Cardiac muscle cell (in vitro differentiated cells and primary cell): ENCODE data around the gene FRAS1. TPM values are rescaled to one million over a fixed set of nuclear protein-coding genes. Genes with fewer than 3 reads are reported as not detected.
A peak's percentile ranks its signal among the peaks of the same experiment; 100 is the strongest.

Experiments
- DNase-seq, 2 donors: peaks; one replicate each; pipeline versions ENCODE4 v3.0.0 to v3.0.0-alpha.2; 2010 to 2017; ENCODE audit warnings: low read depth in 1 of 2, low spot score in 1 of 2
- H3K27ac ChIP-seq: fragments of 200-600 bp; sonication (generic); 2 replicates; pipeline ENCODE4 v1.5.1; 2016
- H3K27me3 ChIP-seq: fragments of 200-600 bp; sonication (generic); 2 replicates; pipeline ENCODE4 v1.6.0; 2016; ENCODE audit warnings: control low read depth
- H3K36me3 ChIP-seq: fragments of 200-600 bp; sonication (generic); 2 replicates; pipeline ENCODE4 v1.5.1; 2016; ENCODE audit warnings: control low read depth
- H3K4me1 ChIP-seq: fragments of 200-600 bp; sonication (generic); 2 replicates; pipeline ENCODE4 v1.8.1; 2017; ENCODE audit warnings: low read depth, mild to moderate bottlenecking, mixed run types
- H3K4me3 ChIP-seq: fragments of 200-600 bp; sonication (generic); 2 replicates; pipeline ENCODE4 v1.5.1; 2016; ENCODE audit warnings: mild to moderate bottlenecking
- H3K9me3 ChIP-seq: fragments of 200-600 bp; sonication (generic); 2 replicates; pipeline ENCODE4 v1.5.1; 2017; ENCODE audit warnings: low read depth, mild to moderate bottlenecking, control low read depth
- CTCF ChIP-seq: IDR thresholded peaks from 2 replicates; pipeline ENCODE4 v1.5.1; 2012; ENCODE audit warnings: low read depth, mild to moderate bottlenecking, low read length
- polyA plus RNA-seq: library from polyadenylated mRNA; unstranded; fragments of >200 nt; fragmentation: Nextera tagmentation; extraction: Ambion mirVana; gene quantifications from 2 replicates; pipeline ENCODE4 v1.2.1, GENCODE V29; 2016
- total RNA-seq: library from RNA; depleted of rRNA; stranded (reverse); fragments of >200 nt; gene quantifications from 2 replicates; pipeline ENCODE4 v1.2.3, GENCODE V29; 2016

FRAS1 gene
- total and polyA plus RNA-seq, 2 experiments from 2014 or later: 4.4 to 20.4 TPM

GRCh38 chr4:78095081-78095480 is 38.0 kb downstream of the FRAS1 start:
- no peak overlapping the region for H3K27ac ChIP-seq
- no peak overlapping the region for H3K4me3 ChIP-seq
- H3K9me3 ChIP-seq: no peaks in the 10 kb centered on the region
- H3K36me3 ChIP-seq: no peaks in the 10 kb centered on the region
- DNase-seq: no peak
- no peaks in the 10 kb centered on the region for H3K27me3 ChIP-seq
- peaks cover 24% of the 10 kb centered on the region for H3K4me1 ChIP-seq
- TF ChIP-seq CTCF: no peak

GRCh38 chr4:78099058-78099457 is 41.9 kb downstream of the FRAS1 start:
- no peaks in the 10 kb centered on the region for H3K36me3 ChIP-seq
- TF ChIP-seq CTCF: no peak
- H3K4me1 ChIP-seq: peaks cover 23% of the 10 kb centered on the region
- peak overlapping the region; percentile 93 for H3K27ac ChIP-seq
- H3K9me3 ChIP-seq: no peaks in the 10 kb centered on the region
- no peak overlapping the region for H3K4me3 ChIP-seq
- DNase-seq: peak in 1 of 2 donors; percentile 75
- H3K27me3 ChIP-seq: no peaks in the 10 kb centered on the region

- no peak for TF ChIP-seq CTCF
- DNase-seq: peak in 1 of 2 donors; percentile 48
- no peaks in the 10 kb centered on the region for H3K36me3 ChIP-seq
- H3K27me3 ChIP-seq: no peaks in the 10 kb centered on the region
- no peak overlapping the region for H3K4me3 ChIP-seq
- no peaks in the 10 kb centered on the region for H3K9me3 ChIP-seq
- peaks cover 23% of the 10 kb centered on the region for H3K4me1 ChIP-seq
- peak overlapping the region; percentile 93 for H3K27ac ChIP-seq
Observed at GRCh38 chr4:78100060-78100459, 42.9 kb downstream of the FRAS1 start.

- H3K4me1 ChIP-seq: no peaks in the 10 kb centered on the region
- DNase-seq: peak in 1 of 2 donors; percentile 21
- H3K36me3 ChIP-seq: no peaks in the 10 kb centered on the region
- H3K27ac ChIP-seq: no peak overlapping the region
- H3K4me3 ChIP-seq: no peak overlapping the region
- TF ChIP-seq CTCF: no peak
- no peaks in the 10 kb centered on the region for H3K9me3 ChIP-seq
- H3K27me3 ChIP-seq: no peaks in the 10 kb centered on the region
Observed at GRCh38 chr4:78119698-78120097, 62.6 kb downstream of the FRAS1 start.

GRCh38 chr4:78120144-78120880 is 63.2 kb downstream of the FRAS1 start:
- no peaks in the 10 kb centered on the region for H3K9me3 ChIP-seq
- no peak for DNase-seq
- no peaks in the 10 kb centered on the region for H3K4me1 ChIP-seq
- TF ChIP-seq CTCF: no peak
- H3K4me3 ChIP-seq: no peak overlapping the region
- no peaks in the 10 kb centered on the region for H3K36me3 ChIP-seq
- no peaks in the 10 kb centered on the region for H3K27me3 ChIP-seq
- no peak overlapping the region for H3K27ac ChIP-seq
